DMS53 (cell line): ENCODE measurements around the gene EGF.
A peak's percentile ranks its signal among the peaks of the same experiment; 100 is the strongest.
"Not testable (repeated sequence)": the region's sequence is repeated elsewhere in the genome, so short reads cannot be mapped to it uniquely, and the experiment has no call there.

ENCODE experiments used
- DNase-seq: peaks from one replicate; lab custom pipeline; 2025; lab: John Stamatoyannopoulos, UW

Gene EGF

GRCh38 chr4:109915385-109916026 is 2.8 kb downstream of the EGF start:
- DNase-seq = no peak

DNA sequence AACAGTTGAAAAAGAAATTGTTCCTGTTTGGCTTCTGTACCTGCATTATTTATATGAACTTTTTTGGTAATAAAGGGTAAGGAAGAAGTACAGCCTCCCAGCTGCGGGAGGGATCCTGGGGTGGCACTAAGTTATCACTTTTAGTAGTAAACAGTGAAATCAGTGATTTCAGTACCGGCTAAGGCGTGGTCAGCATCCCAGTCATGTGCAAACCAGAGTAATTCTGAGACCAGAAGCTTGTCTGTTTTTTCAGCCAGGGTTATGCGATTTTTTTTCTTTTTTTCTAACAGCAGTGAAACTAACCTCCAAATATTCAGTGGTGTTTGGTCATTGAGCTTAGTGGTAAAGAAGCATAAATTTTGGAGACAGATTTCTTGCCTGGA is 3.3 kb downstream of the EGF start:
- DNase-seq = no peak

DNA sequence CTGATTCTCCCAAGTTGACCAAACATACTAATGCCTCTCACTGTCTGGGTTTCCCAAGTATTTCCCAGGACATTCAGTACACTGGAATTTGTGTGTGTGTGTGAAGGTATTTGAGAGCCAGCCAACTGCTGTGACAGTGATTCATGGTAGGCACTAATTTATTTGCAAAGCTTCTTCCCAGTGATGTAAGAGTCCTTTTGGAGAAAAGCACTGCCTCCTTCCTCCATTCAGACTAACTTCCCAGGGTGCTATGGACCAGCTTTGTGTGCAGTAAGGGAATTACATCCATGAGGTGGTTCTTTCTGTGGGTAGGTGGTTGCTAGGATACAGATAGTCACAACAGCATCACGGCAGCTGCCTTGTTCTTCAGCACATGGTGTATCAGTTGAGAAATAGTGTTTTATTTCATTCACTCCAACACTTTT is 8.7 kb downstream of the EGF start:
- DNase-seq = peak; percentile 55

DNA sequence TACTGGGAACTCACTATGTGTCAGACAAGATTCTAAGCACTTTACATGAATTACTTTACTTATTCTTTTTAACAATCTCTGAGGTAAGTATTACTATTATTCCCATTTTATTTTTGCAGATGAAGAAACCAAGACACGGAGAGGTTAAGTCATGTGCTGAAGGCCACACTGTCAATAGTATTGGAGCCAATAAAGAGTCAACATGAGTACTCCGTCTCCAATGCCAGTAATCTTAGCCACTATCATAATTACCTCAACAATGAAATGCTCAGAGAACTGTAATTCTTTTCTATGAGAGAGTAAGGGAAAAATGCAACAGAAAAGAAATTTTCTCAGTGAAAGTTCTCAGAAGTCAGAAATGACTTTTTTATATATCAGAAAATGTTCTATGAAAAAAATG is 12.7 kb downstream of the EGF start:
- DNase-seq = no peak

- DNase-seq = no peak
Measured at GRCh38 chr4:109928327-109929045, 15.8 kb downstream of the EGF start.

- no peak for DNase-seq
Measured at GRCh38 chr4:109930464-109930863, 17.8 kb downstream of the EGF start.

DNA sequence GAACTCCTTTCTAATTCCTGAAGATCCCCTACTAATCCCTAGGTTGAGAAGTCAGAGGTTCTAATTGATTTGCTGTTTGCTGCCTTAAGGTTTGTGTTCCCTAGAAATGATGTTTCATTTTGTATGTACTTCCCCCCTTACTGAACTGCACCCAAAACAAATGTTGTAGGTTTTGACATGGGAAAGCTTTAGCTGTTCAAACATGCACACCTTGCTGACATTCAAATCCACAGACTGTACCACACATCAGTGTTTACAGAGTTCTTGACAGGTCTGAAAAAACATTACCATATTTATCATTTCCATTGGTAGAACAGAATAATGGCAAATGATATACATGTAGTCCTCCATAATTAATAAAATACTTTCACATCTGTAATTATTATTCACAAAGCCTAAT is 18.2 kb downstream of the EGF start:
- peak; percentile 40 for DNase-seq

DNA sequence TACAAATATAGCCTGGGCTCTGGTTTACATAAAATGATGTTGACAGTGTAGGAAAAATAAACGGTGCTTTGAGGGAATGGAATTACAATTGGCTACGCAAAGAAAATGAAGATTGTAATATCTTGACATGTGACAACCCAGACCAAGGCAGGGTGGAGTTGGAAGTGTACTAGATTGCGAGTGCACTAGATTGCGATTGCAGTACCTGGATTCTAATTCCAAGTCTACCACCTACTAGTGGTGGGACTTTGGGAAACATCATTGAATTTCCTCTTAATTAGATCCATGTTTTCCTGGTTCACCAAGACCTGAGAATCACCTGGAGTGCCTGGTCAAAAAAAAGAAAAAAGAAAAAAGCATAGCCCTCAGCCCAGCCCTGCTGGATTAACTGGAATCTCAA is 18.6 kb downstream of the EGF start:
- peak; percentile 26 for DNase-seq

DNA sequence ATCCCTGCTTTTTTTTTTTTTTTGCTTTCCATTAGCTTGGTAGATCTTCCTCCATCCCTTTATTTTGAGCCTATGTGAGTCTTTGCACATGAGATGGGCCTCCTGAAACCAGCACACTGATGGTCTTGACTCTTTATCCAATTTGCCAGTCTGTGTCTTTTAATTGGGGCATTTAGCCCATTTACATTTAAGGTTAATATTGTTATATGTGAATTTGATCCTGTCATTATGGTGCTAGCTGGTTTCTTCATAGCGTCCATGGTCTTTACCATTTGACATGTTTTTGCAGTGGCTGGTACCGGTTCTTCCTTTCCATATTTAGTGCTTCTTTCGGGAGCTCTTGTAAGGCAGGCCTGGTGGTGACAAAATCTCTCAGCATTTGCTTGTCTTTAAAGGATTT is 24.7 kb downstream of the EGF start:
- not testable (repeated sequence) for DNase-seq

GRCh38 chr4:109939190-109939589 is 26.5 kb downstream of the EGF start:
- DNase-seq = no peak

DNA sequence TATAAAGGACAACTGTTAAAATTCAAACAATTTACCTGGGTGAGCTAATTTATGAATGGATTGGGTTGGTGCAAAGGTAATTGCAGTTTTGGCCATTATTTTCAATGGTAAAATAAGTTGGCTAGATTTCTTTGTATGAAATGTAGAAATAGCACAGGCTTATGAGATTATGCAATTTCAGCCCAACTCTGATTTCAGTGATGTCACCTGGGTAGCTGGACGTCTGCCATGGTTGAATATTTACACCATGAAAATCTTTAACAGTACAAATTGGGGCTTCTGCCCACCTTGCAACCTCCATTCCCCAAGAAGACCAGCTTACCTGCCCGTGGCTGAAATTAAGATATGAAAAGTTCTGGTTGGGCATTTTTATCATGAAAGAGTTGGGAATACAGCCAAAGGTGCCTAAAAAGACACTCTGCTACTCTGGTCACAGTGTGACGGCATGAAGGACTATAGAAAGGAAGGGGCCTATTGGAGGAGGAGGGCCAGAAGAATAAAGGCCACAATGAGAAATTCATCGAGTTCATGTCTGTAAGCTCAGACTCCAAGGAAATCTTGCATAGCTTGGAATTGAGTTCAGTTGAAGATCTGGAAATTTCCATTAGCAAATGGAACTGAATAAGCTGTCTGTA is 29.7 kb downstream of the EGF start:
- DNase-seq = no peak

DNA sequence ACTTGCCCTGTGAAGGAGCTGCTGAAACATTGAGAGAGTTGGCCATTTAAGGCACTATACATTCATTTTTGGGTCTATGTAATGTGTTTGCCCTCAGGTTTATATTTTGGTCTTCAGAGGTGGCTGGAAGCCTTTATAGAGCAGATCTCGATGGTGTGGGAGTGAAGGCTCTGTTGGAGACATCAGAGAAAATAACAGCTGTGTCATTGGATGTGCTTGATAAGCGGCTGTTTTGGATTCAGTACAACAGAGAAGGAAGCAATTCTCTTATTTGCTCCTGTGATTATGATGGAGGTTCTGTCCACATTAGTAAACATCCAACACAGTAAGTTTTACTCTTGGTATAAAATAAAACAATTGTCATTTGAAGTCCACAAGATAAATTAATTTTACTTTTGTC is 31.1 kb downstream of the EGF start:
- DNase-seq = no peak

- DNase-seq = no peak
Measured at GRCh38 chr4:109944591-109944990, 31.9 kb downstream of the EGF start.

DNA sequence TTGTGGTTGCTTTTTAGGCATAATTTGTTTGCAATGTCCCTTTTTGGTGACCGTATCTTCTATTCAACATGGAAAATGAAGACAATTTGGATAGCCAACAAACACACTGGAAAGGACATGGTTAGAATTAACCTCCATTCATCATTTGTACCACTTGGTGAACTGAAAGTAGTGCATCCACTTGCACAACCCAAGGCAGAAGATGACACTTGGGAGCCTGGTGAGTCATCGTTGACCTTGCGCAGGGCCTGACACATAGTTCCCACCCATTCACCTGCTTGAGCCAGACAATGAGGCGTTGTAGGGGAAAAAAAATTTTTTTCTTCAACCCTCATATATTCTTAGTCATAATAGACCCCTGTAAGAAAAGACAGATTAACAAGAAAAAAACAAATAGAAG is 32.4 kb downstream of the EGF start:
- peak; percentile 55 for DNase-seq

DNA sequence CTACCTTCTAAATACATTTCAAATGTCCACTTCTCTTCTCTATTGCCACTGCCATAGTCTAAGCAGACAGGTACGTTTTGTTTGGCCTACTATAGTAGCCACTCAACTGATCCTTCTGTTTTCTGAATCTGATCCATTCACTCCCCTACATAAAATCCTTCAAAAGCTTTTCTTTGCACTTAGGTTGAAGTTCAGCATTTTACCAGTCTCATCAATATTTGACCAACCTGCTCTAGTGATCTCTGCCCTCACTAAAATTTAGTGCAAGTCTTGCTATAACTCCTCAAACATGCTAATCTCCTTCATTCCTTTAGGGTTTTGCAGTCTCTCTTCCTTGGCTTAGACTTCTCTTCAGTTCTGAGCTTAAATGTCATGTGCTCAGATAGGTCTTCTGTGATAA is 33.4 kb downstream of the EGF start:
- DNase-seq = no peak

- peak; percentile 39 for DNase-seq
Measured at GRCh38 chr4:109947457-109947856, 34.8 kb downstream of the EGF start.

DNA sequence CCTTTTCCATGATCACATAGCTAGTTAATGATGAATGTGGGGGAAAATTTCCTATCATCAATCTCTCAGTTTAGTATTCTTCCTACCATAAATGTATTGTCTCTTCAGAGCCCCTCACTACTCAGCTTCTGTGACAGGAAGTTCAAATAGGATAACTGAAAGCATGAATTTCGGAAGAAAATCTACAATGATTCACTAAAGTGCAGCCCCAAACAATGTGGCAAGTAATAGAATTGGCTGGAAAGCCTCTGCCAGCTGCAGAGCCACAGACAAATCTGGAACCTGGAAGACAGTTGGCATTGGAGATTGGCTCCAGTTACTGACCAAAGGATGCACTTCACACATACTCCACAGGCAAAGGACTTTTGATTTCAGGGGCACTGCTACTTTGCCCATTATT is 35.2 kb downstream of the EGF start:
- DNase-seq = peak; percentile 1

DNA sequence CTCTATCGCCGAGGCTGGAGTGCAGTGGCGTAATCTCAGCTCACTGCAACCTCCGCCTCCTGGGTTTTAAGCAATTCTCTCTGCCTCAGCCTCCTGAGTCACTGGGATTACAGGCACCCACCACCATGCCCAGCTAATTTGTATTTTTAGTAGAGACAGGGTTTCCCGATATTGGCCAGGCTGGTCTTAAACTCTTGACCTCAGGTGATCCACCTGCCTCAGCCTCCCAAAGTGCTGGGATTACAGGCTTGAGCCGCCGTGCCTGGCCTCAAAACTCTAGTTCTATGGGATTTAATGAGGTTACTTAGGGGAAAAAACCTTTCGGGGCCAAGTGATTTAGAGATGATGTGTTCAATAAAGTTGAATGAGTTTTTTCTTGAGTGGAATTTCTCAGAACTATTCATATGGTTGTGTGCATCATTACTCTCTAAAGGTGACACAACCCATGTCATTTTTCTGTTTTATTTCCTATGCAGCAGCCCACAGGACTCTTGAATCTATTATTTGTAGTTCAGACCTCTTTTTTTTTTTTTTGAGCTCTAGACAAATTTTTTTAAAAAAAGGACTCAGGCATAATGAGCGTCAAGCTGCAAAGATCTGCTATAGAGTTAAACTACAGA is 36.5 kb downstream of the EGF start:
- DNase-seq = not testable (repeated sequence)

DNA sequence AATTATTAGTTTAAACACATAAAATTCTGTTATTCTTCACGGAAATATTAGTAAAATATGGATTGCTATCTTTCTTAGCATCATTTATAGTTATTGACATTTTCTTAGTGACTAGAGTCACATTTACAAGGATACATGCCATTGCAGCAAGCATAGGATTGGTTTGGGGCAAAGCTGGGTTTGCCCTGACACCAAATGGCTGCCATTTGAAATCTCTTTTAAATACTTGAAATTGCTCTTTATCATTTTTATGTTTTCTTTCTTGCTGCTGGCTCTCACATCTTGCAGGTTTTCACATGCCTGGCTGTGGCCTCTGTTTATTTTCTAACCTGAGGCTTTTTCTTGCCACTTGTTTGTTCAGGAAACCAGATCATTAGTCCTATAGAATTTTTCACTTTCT is 39.9 kb downstream of the EGF start:
- DNase-seq = no peak

DNA sequence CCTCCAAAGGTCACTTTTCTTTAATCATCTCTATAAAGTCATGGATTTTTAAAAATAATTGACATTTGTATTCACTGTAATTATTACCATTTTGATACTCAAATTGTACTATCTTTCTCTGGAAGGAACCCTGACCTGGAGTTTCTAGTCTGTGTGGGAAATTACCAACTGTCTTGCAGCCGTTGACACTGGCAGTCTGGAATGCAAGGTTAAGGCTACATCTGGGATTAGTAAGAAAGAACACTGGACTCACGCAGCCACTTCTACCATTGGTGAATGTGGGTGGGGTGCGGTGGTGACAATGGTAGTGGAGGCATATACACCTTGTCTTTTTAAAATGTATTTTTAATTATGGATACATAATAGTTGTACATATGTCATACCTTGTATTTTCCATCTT is 40.9 kb downstream of the EGF start:
- no peak for DNase-seq

DNA sequence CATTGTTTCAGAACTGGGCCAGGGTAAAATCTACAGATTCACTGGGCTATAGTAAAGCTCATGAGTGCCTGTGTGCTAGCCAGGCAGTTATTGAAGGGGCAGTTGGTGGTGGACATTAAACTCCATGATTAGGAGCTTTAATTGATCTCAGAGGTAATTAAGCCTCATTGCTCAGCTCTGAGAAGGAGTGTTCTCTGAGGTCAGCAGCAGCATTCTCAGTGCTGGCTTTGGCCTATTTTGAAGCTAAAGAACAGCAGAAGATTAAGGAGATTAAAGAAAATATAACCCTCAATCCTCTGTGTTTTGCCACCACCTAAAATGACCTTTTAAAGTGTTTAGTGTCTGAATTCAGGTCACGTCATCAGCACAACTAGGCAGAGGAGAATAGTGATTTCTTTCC is 42.5 kb downstream of the EGF start:
- no peak for DNase-seq

DNA sequence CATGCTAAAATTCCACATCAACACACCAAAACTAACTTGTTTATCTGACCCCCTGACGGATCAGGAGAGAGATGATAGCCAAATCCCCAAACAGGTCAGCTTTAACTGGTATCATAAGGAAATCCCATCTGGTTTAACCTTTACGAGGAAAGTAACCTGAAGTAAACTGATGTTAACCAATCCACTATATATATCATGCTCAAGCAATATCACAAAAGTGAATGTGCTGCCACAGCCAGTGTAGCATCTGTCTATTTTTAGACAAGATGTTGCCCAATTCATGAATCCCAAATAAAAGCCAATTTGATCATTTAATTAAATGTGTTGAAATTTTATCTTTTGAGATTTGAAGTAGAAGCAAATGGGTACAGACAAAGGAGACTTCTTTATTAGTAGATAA is 44.5 kb downstream of the EGF start:
- no peak for DNase-seq

DNA sequence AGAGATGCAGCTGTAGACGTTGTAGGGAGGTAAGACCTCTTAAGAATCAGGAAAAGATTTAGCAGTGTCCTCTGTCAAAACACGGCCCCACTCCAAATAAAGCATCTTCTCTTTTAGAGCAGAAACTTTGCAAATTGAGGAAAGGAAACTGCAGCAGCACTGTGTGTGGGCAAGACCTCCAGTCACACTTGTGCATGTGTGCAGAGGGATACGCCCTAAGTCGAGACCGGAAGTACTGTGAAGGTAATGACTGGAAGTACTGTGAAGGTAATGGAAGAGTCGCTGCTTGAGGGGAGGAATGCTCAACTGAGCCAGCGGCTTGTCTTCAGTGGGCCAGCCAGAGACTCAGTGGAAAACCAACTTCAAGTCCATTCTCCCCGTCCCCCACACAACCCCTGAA is 46.5 kb downstream of the EGF start:
- DNase-seq = no peak
